ENCODE measurements around the gene CRISP2.

The CRISP2 gene

GRCh38 chr6:49653438-49653837 is 59.9 kb downstream of the CRISP2 start:
- no peak for DNase-seq

- no peak for DNase-seq
These were observed 62.1 kb downstream of the CRISP2 start for GRCh38 chr6:49651239-49651638.

GRCh38 chr6:49649988-49650387 is 63.4 kb downstream of the CRISP2 start:
- DNase-seq: no peak

- DNase-seq: no peak
These were observed 65.3 kb downstream of the CRISP2 start for GRCh38 chr6:49648036-49648435.

GRCh38 chr6:49647476-49647875 is 65.9 kb downstream of the CRISP2 start:
- DNase-seq: no peak

GRCh38 chr6:49646942-49647341 is 66.4 kb downstream of the CRISP2 start:
- DNase-seq: no peak

- no peak for DNase-seq
These were observed 67.1 kb downstream of the CRISP2 start for GRCh38 chr6:49646130-49646824.

GRCh38 chr6:49645139-49645538 is 68.2 kb downstream of the CRISP2 start:
- DNase-seq: no peak

Measured in CD4-positive, alpha-beta T cell treated with Interferon gamma for 1 hour (primary cell).